ENCODE measurements around the gene REEP1. TPM values are rescaled to one million over a fixed set of nuclear protein-coding genes. Genes with fewer than 3 reads are reported as not detected.
A peak's percentile ranks its signal among the peaks of the same experiment; 100 is the strongest.

The REEP1 gene
- total RNA-seq, 1 donor from 2014 or later = 0.62 TPM

GRCh38 chr2:86290596-86291327, 46.7 kb downstream of the REEP1 start:
- H3K36me3 Mint-ChIP-seq (ENCODE audit: low read depth, unreplicated experiment) = no peaks in the 10 kb centered on the region
- H3K4me3 Mint-ChIP-seq (ENCODE audit: unreplicated experiment) = no peak overlapping the region
- H3K9me3 Mint-ChIP-seq (ENCODE audit: unreplicated experiment) = no peaks in the 10 kb centered on the region
- no peaks in the 10 kb centered on the region for H3K4me1 Mint-ChIP-seq (ENCODE audit: unreplicated experiment)
- H3K27me3 Mint-ChIP-seq (ENCODE audit: unreplicated experiment) = peaks cover 3% of the 10 kb centered on the region
- no peak overlapping the region for H3K27ac Mint-ChIP-seq (ENCODE audit: unreplicated experiment)
- no peak for TF ChIP-seq CTCF (IDR thresholded peaks at IDR 0.05; ENCODE audit: unreplicated experiment)
- DNase-seq (ENCODE audit: low spot score) = no peak

DNA sequence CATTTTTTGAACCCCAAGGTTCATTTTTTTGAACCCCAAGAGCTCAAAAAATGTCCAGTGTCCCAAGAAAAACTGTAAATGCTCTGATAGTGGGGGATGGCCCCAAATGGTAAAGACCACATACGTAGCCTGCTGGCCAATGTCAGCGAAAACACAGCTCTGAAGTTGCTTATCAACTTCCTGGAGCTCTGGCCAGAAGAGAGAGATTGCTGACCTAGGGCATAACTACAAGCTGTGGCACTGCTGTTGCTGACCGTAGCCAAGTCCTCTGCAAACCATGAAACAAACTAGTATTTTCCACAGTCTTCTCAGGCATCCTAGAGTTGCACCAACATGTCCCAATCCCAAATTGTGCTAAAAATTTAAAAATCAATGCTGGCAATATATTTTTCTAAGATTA, 50.9 kb downstream of the REEP1 start:
- no peaks in the 10 kb centered on the region for H3K9me3 Mint-ChIP-seq (ENCODE audit: unreplicated experiment)
- no peaks in the 10 kb centered on the region for H3K4me1 Mint-ChIP-seq (ENCODE audit: unreplicated experiment)
- TF ChIP-seq CTCF (IDR thresholded peaks at IDR 0.05; ENCODE audit: unreplicated experiment) = no peak
- DNase-seq (ENCODE audit: low spot score) = no peak
- H3K4me3 Mint-ChIP-seq (ENCODE audit: unreplicated experiment) = no peak overlapping the region
- H3K27me3 Mint-ChIP-seq (ENCODE audit: unreplicated experiment) = peaks cover 5% of the 10 kb centered on the region
- H3K27ac Mint-ChIP-seq (ENCODE audit: unreplicated experiment) = no peak overlapping the region
- no peaks in the 10 kb centered on the region for H3K36me3 Mint-ChIP-seq (ENCODE audit: low read depth, unreplicated experiment)

GRCh38 chr2:86285981-86286380, 51.4 kb downstream of the REEP1 start:
- peaks cover 4% of the 10 kb centered on the region for H3K27me3 Mint-ChIP-seq (ENCODE audit: unreplicated experiment)
- no peak overlapping the region for H3K4me3 Mint-ChIP-seq (ENCODE audit: unreplicated experiment)
- no peak for DNase-seq (ENCODE audit: low spot score)
- no peaks in the 10 kb centered on the region for H3K36me3 Mint-ChIP-seq (ENCODE audit: low read depth, unreplicated experiment)
- no peak for TF ChIP-seq CTCF (IDR thresholded peaks at IDR 0.05; ENCODE audit: unreplicated experiment)
- H3K4me1 Mint-ChIP-seq (ENCODE audit: unreplicated experiment) = no peaks in the 10 kb centered on the region
- H3K9me3 Mint-ChIP-seq (ENCODE audit: unreplicated experiment) = no peaks in the 10 kb centered on the region
- H3K27ac Mint-ChIP-seq (ENCODE audit: unreplicated experiment) = no peak overlapping the region

DNA sequence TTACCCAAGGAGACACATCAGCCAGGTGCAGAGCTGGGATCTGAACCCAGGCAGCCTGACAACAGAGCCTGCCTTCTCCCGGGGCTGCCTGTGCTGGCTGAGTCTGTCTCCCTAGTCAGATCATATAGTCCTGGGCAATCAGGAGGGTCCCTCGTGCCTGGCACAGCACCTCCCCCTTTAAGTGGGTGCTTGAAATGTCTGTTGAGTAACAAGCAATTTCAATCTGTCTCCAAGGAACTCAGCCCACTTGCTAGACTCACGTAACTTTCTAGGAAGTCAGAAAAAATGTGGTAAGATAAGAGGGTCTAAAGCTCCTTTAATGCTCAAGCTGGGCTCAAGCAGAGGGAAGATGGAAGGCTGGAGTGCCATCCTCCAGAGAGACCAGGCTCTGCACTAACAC, 51.9 kb downstream of the REEP1 start:
- TF ChIP-seq CTCF (IDR thresholded peaks at IDR 0.05; ENCODE audit: unreplicated experiment) = no peak
- Mint-ChIP-seq H3K27me3 (ENCODE audit: unreplicated experiment) (peaks cover 4% of the 10 kb centered on the region), H3K4me3 (ENCODE audit: unreplicated experiment) (no peak overlapping the region), H3K36me3 (ENCODE audit: low read depth, unreplicated experiment) (no peaks in the 10 kb centered on the region), H3K27ac (ENCODE audit: unreplicated experiment) (no peak overlapping the region), H3K9me3 (ENCODE audit: unreplicated experiment) (no peaks in the 10 kb centered on the region), H3K4me1 (ENCODE audit: unreplicated experiment) (no peaks in the 10 kb centered on the region)
- no peak for DNase-seq (ENCODE audit: low spot score)

DNA sequence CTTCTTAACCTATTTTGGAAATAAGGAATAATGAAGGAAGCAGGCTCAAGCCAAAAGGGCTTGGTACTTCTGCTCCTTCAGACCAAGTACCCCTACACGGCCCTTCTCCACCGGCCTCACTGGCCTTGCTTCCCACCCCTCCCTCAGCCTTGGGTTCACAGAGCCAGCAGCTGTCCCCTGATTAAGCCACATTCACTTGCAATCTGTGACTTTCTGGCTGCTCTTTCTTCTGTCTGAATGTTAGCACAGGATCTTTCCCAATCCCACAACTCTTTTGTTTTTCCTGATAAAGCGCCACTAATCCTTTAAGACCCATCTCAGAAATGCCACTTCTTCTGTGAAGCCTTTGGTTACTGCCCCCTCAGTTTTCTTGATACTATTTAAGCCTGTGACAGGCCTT, 52.4 kb downstream of the REEP1 start:
- peaks cover 4% of the 10 kb centered on the region for H3K27me3 Mint-ChIP-seq (ENCODE audit: unreplicated experiment)
- H3K27ac Mint-ChIP-seq (ENCODE audit: unreplicated experiment) = peak overlapping the region; percentile 2
- no peak for DNase-seq (ENCODE audit: low spot score)
- no peaks in the 10 kb centered on the region for H3K9me3 Mint-ChIP-seq (ENCODE audit: unreplicated experiment)
- no peak for TF ChIP-seq CTCF (IDR thresholded peaks at IDR 0.05; ENCODE audit: unreplicated experiment)
- H3K4me1 Mint-ChIP-seq (ENCODE audit: unreplicated experiment) = no peaks in the 10 kb centered on the region
- H3K36me3 Mint-ChIP-seq (ENCODE audit: low read depth, unreplicated experiment) = no peaks in the 10 kb centered on the region
- H3K4me3 Mint-ChIP-seq (ENCODE audit: unreplicated experiment) = no peak overlapping the region

Measured in endothelial cell (in vitro differentiated cells).